Activated CD4-positive, CD25-positive, alpha-beta regulatory T cell treated with anti-CD3 and anti-CD28 coated beads, Interleukin-2, amount 50 U/mL, for 72 hours (primary cell): Measurements from ENCODE around the gene DCBLD2.

ENCODE experiments used
- DNase-seq: peaks from one replicate; pipeline ENCODE4 v3.0.0; 2021

DCBLD2 gene

DNA sequence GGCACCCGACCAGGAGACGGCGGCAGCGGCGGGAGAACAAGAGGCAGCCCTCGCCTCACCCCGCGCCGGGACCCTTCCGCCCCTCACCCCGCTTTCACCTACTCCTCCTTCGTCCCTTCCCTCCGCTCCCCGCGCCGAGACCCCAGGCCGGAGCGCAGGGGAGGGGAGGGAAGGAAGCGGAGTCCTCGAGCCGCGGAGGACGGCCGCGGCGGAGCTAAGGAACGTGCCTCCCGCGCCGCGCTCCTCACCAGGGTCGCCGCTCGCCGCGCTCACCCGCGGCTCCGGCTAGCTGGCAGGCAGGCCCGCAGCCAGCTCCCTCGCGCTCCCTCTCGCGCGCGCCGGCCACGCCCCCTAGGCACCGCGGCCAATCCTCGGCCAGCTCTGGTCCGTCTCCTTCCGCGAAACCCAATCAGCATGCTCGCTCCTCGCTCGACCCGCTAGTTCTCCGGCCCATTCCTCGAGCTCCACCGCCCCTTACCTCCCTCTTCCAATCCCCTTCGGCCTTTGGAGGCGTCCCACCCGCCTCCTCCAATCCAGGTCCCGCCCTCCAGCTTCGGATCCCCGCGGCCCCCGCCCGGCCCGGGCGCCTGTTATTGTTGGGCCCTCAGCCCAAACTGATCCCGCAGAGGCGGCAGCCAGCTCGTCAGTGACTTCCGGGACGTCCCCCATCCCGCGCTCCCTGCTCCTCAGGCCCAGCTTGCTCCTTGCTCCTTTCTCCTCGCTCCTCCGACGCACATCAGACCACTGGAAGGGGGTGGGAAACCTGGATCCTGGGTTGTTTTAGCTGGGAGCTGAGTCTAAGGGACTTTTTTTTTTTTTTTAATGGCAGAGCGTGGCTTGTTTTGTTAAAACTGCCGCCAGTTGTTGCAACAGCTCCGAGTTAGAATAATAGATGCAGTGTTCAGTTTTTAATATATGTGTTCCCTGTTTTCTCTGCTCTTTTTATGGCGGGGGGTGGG, at the start of gene DCBLD2:
Gene DCBLD2 (minus strand): TSS at position 304 of the 959 bp plus-strand sequence. CDS start 369 bp downstream, outside the sequence.
- DNase-seq: peak; percentile 91

GRCh38 chr3:98945666-98946065, 44.2 kb upstream of the DCBLD2 start:
- DNase-seq: no peak

DNA sequence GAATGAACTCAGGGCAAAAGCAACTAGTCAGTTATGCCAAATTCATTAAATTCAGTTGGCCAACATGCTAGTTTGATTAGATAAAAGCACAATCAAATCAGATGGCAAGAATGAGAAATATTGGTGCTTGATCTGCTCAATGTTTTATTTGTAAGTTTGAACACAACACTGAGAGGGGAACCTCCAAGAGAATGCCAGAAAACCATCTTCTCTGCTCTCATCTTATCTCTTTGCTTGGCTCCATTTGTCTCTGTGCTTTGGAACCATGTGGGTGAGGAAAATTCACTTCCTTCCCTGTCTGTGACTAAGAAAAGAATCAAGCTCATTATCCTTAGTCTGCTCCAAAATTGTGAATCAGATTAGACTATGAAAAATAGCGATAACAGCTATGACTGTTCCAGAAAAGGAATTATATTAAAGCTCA, 43.6 kb upstream of the DCBLD2 start:
- no peak for DNase-seq

DNA sequence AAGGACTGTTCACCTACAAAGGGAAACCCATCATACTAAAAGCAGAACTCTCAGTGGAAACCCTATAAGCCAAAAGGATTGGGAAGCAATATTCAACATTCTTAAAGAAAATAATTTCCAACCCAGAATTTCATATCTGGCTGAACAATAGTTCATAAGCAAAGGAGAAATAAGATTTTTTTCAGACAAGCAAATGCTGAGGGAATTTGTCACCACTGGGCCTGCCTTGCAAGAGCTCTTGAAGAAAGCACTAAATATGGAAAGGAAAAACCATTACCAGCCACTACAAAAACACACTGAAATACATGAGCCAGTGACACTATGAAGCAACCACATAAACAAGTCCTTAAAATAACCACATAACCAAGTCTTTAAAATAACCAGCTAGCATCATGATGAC, 28.9 kb upstream of the DCBLD2 start:
- no peak for DNase-seq

DNA sequence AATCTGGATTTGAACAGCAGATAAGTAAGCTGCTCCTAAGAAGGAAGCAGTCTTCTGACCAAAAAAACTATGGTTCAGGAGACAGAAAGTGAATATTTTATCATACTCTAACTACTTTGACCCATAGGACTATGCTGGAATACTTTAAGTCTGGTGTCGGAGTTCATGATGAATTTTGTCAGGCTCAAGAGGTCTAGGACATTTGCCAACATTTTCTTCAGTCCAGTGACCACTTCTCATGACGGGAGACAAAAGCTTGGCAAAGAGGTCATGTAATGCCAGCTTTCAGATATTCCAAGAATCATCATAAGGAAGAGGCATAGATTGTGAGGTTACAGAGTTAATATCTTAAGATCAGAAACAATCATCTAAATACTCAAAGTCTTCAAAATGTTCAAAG, 20.5 kb upstream of the DCBLD2 start:
- DNase-seq: no peak

DNA sequence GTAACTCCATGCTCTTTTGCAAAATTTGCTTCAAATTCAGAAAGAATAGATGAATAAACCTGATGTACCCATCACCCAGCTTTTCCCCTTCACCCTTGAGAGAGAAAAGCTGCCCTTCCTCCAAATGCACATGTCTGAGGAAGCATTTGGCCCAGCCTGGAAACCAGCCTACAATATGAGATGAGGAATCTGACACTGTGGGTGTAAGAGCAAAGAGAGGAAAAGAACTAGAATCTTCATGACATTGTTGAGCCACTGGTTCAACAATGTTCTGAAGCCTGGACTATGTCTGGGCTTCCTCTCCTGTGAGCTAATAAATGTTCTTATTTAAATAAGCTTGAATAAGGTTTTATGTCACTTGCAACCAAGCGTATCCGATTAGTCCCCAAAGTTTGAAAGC, 18.7 kb upstream of the DCBLD2 start:
- no peak for DNase-seq

DNA sequence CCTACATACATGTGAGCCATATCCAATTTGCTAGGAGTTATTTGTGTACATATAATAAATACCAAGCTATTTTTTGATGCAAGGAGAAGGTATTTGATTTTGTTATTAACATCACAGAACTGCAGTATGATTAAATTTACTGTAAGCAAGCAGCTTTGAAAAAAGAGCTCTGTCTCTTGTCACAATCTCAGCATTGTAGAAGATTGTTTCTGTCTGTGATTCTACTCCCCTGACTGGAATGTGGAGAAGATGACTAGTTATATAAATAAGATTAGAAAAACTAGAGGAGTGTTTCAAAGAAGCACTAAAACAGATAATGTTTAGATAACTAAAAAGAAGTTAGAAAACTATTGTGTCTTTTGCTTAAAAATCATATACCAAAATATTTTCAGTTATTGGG, 17.1 kb upstream of the DCBLD2 start:
- DNase-seq: no peak

DNA sequence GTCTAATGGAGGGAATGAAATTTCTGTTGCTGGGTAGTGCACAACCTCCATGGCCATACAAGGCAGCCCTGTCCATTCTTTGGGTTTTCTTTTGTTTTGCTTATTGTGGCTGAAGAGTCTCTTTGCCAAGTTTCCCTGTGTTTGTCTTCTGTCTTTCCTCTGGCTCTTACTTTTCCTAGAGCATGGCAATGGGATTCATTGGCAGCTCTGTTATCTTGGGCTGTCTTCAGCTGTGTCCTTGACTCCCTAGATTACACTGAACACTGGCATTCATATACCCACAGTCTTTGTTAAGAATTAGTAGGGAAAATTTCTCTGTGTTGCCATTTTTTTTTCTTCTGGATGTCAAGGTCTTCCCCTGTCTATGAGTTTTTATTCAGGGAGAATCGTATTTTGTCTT, 16.1 kb upstream of the DCBLD2 start:
- DNase-seq: no peak

DNA sequence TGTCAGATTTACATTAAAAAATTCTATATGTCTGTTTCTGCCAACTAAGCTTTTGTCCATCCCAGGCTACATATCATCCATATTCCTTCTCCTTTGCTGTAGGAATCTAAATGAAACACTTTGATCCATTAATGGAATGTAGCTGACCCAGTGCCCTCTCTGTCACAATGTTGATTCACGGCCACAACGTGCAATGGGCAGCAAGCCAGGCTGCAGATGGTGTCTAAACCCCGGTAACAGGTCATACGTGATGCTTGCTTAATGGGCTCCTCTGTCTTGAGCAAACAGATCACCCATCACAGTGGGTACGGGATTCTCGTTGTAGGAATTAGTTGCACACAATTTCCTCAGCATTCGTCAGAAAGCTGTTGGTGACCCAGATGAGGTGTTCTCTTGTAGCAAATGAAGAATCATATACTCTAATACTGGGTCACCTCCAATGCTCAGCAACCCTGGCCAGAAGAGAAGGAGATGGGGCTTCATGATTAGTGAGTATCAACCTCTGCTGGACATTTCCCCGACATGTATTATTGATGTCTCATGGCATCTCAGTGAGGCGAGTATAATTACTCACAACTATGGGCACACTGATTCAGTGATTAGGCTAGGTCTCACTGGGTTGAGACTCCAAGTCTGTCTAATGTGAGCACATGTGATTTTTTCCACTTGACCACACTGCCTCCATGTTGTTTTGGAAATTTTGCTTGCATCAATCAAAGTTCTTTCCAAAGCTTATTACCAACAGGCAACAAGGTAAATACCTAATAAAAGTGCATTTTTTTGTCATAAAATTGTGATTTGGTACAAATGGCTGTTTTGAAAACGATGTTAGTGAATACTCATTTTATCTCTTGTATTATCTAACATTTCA, 12.9 kb upstream of the DCBLD2 start:
- no peak for DNase-seq

DNA sequence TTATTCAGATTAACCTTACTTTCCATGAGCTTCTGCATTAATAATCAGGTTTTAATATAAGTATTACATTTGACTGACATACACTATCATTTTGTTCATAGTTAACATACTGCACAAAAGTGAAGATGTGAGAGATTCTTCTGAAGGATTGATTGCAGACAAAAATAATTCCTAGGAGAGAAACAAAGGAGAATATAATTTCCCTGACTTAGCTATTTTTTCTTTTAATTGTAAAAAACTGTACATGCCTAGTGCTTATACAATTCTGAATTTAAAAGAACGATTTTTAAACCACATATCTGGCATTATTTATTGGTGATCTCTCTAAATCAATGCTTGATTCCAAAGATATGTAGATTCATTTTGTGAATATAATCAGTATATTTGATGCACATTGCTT, 11.0 kb upstream of the DCBLD2 start:
- no peak for DNase-seq

DNA sequence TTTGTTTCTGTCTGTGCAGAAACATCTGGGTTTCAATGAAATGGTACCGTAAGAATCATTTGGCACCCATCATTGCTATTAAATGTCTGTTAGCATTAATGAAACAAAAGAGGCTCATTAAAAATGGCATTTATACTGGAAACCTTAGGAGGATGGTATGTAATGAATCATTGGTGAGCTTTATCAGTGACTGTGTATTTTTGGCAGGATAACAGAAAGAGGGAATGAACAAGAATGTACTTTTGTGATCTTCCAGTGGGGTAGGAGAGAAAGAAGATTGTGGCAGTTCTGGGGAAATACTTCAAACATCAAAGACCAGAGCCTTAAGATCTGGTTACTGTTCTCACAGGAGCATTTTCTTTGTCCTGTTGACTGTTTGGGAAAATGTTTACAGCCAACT, 4.7 kb upstream of the DCBLD2 start:
- no peak for DNase-seq

GRCh38 chr3:98903705-98904481, 2.4 kb upstream of the DCBLD2 start:
- DNase-seq: no peak

DNA sequence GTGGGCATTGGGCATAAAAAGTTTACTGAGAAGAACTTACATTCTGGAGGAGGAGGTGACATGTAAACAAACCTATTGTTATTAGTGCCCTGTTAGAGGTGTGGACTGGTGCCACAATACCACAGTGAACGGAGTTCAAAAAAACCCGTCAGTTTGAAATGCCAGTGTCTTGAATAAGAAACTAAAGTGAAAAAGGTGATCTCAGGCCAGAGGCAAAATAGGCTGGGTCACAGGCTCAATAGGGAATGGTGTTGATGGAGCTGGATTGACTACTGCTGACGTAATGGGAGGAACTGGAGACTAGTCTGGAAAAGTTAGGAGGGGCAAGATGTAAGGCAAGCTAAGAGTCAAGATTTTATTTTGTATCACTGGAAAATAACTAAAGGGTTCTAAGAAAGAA, 1.6 kb upstream of the DCBLD2 start:
- no peak for DNase-seq

GRCh38 chr3:98902351-98902740, 851 bp upstream of the DCBLD2 start:
- DNase-seq: no peak

- no peak for DNase-seq
Observed at GRCh38 chr3:98901119-98901391, 440 bp downstream of the DCBLD2 start.

DNA sequence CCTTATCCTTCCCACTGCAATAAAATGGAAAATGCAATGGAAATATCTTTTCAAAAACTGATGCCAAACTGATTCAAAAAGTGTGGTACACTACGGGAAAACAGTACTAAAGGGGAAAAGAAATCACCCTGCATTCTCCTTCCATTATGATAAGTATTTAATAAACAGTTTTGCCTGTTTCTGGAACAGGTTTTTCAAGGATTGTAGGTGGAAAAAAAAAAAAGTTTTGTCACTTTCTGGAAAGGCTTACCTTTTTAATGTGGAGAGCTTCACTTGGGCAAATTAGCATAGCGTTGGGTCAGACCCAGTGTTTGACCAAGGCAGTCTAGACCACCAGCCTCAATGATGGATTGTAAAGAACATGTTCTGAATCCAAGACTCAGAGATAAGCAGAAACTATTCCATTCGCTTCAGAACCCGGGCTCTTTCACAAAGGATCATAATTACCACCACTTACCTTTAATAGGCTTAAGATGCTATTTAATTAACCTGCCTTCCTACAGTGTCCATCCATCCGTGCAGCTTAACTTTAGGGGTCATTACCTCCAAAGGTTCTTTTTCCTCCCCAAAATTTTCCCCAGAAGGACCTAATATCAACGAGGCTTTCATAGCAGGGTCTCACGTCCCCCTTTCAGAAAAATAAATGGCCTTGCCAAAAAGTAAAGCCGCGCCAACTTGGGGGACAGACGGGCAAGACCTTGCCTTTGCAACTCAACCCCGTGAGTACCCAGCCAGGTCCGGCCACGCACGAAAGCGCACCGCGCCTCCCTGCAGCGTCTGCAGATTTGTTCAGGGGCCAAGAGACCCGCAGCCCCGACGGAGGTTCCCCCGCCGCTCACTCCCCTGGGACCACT, 1.0 kb downstream of the DCBLD2 start:
- peak; percentile 39 for DNase-seq

DNA sequence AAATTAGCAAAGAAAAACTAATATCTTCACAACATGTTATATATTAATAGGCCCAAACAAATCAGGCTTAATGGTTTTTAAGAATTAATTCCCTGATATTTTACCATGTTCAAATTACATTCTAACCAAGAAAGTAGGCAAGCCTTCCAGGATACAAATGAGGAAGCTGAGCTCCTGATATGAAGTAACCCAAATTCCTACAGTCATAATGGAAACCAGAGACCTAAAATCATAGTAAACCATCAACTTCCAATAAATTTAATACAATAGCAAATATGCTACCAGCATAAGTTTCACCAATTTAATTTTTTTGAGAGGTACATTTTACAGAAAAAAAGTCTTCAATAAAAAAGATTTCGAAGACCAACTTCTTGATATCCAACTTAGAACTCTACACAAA, 3.8 kb downstream of the DCBLD2 start:
- no peak for DNase-seq

- no peak for DNase-seq
Observed at GRCh38 chr3:98894791-98895576, 6.5 kb downstream of the DCBLD2 start.

DNA sequence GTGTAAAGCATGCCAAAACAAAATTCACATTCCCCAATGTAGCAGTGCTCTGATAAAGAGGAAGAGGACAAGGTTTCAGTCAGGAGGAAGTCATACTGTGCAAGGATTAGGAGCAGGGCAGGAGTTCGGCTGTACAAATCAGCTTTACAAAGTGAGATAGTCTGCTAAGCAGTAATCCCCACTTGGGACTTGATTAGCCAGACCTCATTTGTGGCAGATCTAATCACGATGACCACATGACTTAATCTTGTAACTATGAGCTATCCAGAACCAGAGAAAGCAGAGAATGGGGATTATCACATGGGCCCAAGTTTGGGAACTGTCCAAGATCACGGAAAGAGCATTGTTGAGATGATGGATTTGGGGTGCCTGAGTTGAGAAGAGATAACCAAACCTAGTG, 7.8 kb downstream of the DCBLD2 start:
- no peak for DNase-seq

DNA sequence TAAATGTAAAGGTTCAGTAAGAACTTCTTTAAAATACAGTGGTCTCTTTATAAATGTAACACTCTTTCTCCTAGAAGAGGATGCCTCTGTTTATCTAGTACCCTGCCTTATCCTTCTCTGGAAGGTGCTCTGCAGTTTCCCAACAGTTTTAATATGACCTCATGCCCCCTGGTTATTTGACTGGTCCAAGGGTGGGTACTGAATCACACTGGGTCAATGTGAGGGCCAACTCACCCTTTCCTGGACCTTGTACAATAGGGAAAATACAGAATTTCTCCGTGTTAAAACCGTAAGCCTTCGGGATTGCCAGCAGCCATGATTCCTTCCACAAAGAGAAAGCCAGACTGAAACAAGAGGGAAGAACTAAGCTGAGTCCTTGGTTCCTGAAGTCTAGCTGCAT, 9.2 kb downstream of the DCBLD2 start:
- DNase-seq: no peak
